ENCODE results near the gene DOCK1.

DNA sequence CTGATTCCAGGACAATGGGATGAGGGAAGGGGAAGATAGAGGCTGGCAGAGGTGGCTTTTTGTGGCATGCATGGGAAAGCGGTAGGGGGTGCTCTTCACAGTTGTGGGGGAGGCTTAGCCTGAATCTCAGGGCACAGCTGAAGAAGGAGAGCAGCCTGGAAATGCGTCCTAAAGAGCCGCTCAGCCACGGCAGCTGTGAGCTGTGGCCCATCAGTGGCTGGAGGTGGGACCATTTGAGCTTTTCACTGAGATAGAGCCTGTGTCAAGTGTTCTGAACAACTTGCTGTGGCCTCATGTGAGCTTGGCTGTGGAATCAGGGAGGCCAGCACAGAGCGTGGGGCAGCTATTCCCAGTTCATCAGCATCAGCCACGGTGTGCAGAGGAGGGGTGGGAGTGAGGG lies 391.5 kb downstream of the DOCK1 start:
- TF ChIP-seq, protein P1, sequence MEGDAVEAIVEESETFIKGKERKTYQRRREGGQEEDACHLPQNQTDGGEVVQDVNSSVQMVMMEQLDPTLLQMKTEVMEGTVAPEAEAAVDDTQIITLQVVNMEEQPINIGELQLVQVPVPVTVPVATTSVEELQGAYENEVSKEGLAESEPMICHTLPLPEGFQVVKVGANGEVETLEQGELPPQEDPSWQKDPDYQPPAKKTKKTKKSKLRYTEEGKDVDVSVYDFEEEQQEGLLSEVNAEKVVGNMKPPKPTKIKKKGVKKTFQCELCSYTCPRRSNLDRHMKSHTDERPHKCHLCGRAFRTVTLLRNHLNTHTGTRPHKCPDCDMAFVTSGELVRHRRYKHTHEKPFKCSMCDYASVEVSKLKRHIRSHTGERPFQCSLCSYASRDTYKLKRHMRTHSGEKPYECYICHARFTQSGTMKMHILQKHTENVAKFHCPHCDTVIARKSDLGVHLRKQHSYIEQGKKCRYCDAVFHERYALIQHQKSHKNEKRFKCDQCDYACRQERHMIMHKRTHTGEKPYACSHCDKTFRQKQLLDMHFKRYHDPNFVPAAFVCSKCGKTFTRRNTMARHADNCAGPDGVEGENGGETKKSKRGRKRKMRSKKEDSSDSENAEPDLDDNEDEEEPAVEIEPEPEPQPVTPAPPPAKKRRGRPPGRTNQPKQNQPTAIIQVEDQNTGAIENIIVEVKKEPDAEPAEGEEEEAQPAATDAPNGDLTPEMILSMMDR (conservative IDR thresholded peaks at IDR 0.05; ENCODE audit: low read length): no peak
- no peak for TF ChIP-seq EZH2phosphoT487 (IDR thresholded peaks at IDR 0.05; ENCODE audit: borderline replicate concordance)
